Tibial artery (tissue), 4 donors: ENCODE measurements around the gene NOTUM.
A peak's percentile ranks its signal among the peaks of the same experiment; 100 is the strongest.

Experiments used
- DNase-seq, 2 donors: peaks; one replicate each; pipeline ENCODE4 v3.0.0-alpha.2; 2019
- H3K27ac ChIP-seq, 2 donors: fragments of 200-600 bp; sonication (generic) in 1 of 2; 1 replicate in 1 of 2; 2 replicates in 1 of 2; pipeline ENCODE4 v1.5.1; 2018 to 2019; ENCODE audit warnings: mild to moderate bottlenecking in 1 of 2
- H3K27me3 ChIP-seq, 2 donors: fragments of 200-600 bp; sonication (generic) in 1 of 2; one replicate each; pipeline versions ENCODE4 v1.5.1 to v1.6.0; 2016 to 2019
- H3K36me3 ChIP-seq, 3 donors: fragments of 200-600 bp; sonication (generic) in 2 of 3; one replicate each; pipeline ENCODE4 v1.5.1; 2016 to 2019; ENCODE audit warnings: mild to moderate bottlenecking in 2 of 3
- H3K4me1 ChIP-seq, 4 donors: fragments of 200-600 bp; sonication (generic) in 2 of 4; 1 replicate in 3 of 4; 2 replicates in 1 of 4; pipeline ENCODE4 v1.5.1; 2016 to 2019
- H3K4me3 ChIP-seq, 2 donors: fragments of 200-600 bp; sonication (generic) in 1 of 2; 1 replicate in 1 of 2; 2 replicates in 1 of 2; pipeline ENCODE4 v1.5.1; 2018 to 2019; ENCODE audit warnings: mild to moderate bottlenecking in 2 of 2
- H3K9me3 ChIP-seq, 3 donors: fragments of 200-600 bp; sonication (generic) in 1 of 3; one replicate each; pipeline ENCODE4 v1.5.1; 2016 to 2019
- CTCF ChIP-seq, 2 experiments: fragments of 200-600 bp in 1 of 2; fragments of 450-650 bp in 1 of 2; IDR thresholded peaks; one replicate each; pipeline ENCODE4 v1.5.1; 2017 to 2019; ENCODE audit warnings: antibody characterized with exemption in 2 of 2, mild to moderate bottlenecking in 1 of 2, moderate library complexity in 1 of 2
- intact Hi-C: fragments of 100-400 bp; cut with DNase I; formaldehyde crosslinking; loops from one replicate; pipeline ENCODE4 v1.15.0; 2023; ENCODE audit warnings: low total_unique reads

NOTUM gene

GRCh38 chr17:81912441-81913309 lies 48.3 kb downstream of the NOTUM start:
- DNase-seq, result no peak
- Histone ChIP-seq H3K9me3 (no peaks in the 10 kb centered on the region), H3K4me3 (no peak overlapping the region), H3K27ac (no peak overlapping the region), H3K27me3 (no peaks in the 10 kb centered on the region), H3K4me1 (peaks cover 0 to 40% (median 22%) of the 10 kb centered on the region in 4 donors), H3K36me3 (peaks cover 24 to 51% (median 51%) of the 10 kb centered on the region in 3 donors)
- no peak for TF ChIP-seq CTCF (IDR thresholded peaks at IDR 0.05)
- intact Hi-C loops, result no loop called here

DNA sequence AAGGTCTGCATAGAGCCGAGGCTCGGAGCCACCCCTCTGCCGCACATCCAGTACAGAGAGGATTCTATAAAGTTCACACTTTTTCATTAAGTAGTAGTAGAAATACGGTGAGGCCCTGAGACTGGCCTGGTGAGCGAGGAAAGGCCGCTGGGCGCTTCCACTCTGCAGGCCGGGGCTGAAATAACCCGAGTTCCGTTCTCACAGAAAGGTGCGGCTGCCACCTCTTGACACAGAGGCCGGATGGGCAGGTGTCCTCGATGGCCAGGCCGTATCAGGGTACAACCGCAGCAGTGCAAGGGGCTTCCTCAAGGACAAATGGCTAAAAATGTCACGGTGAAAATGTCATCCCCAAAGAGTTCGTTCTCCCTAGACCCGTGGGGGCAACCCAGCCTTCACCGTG lies 49.0 kb downstream of the NOTUM start:
- Histone ChIP-seq H3K36me3 (peaks cover 24 to 58% (median 56%) of the 10 kb centered on the region in 3 donors), H3K9me3 (no peaks in the 10 kb centered on the region), H3K27ac (peak overlapping the region; percentile 77 to 86), H3K4me1 (peaks cover 0 to 33% (median 18%) of the 10 kb centered on the region in 4 donors), H3K27me3 (no peaks in the 10 kb centered on the region), H3K4me3 (peak overlapping the region in 1 of 2 donors; percentile 68)
- DNase-seq, result no peak
- intact Hi-C loops, result no loop called here
- no peak for TF ChIP-seq CTCF (IDR thresholded peaks at IDR 0.05)

DNA sequence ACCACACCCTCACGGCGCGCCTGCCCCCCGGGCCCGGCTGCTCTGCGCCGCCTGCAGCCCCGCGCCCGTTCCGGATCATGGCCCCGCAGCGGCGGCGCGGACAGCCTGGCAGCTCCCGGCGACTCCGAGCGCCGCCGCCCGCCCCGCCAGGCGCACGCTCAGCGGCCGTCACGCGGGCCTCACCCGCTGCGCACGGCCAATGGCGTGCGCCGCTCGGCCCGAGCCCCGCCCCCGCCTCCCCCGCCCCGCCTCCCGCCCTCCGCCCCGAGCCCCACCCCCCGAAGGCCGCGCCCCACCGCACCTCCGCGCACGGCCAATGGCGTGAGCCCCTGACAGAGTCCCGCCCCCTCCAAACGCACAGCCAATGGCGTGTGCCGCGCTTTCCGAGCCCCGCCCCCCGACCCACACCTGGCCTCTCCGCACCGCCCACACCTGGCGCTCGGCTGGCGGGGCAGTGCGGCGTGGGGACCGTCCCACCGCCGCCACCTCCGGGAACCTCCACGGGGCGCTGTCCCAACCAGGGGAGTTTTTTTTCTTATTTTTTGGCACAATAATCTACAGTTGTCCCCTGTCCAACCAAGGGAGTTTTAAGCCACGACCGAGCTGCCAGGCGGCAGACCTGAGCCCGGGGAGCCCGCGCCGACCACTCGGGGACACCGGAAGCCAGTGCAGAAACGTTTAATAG lies 49.6 kb downstream of the NOTUM start, which contains the start of gene PCYT2:
TSS of gene PCYT2 (minus strand) at position 123 of the 685 bp plus-strand sequence. CDS start at position 79, 44 bp downstream.
- Histone ChIP-seq H3K36me3 (peaks cover 24 to 64% (median 56%) of the 10 kb centered on the region in 3 donors), H3K9me3 (no peaks in the 10 kb centered on the region), H3K27ac (peak within 1 kb of the TSS; percentile 77 to 86), H3K4me1 (peaks cover 0 to 28% (median 13%) of the 10 kb centered on the region in 4 donors), H3K4me3 (peak within 1 kb of the TSS; percentile 68 to 70), H3K27me3 (no peaks in the 10 kb centered on the region)
- intact Hi-C loops, result no loop called here
- no peak for TF ChIP-seq CTCF (IDR thresholded peaks at IDR 0.05)
- DNase-seq, result peak; percentile 86 to 94

DNA sequence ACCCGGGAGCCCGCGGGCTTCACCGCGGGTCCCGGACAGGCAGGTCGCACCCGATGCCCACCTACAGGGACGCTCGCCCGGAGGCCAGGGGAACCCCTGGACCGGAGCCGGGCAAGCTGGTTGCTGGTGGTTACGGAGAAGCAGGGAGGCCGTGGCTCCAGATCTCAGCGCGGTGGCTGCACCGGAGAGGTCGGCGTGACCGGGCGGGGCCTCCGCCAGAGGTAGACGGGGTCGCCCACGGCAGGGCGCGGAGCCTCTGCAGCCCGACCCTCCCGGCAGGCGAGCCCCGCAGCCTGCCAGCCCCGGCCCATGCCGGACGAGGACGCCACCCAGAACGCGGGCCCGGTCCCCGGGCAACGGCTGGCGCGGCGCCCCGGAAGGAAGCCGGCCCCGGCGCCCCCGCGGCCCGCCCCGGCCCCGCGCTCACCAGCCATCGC lies 50.1 kb downstream of the NOTUM start:
- peaks cover 24 to 67% (median 59%) of the 10 kb centered on the region in 3 donors for H3K36me3 ChIP-seq
- no peak for DNase-seq
- no peaks in the 10 kb centered on the region for H3K27me3 ChIP-seq
- no peak for TF ChIP-seq CTCF (IDR thresholded peaks at IDR 0.05)
- peak overlapping the region; percentile 66 to 70 for H3K27ac ChIP-seq
- H3K4me3 ChIP-seq, result peak overlapping the region; percentile 68 to 70
- peaks cover 0 to 22% (median 12%) of the 10 kb centered on the region in 4 donors for H3K4me1 ChIP-seq
- no peaks in the 10 kb centered on the region for H3K9me3 ChIP-seq
- intact Hi-C loops, result no loop called here

- Histone ChIP-seq H3K27me3 (no peaks in the 10 kb centered on the region), H3K4me3 (peak overlapping the region; percentile 68 to 70), H3K9me3 (no peaks in the 10 kb centered on the region), H3K4me1 (peaks cover 0 to 18% (median 12%) of the 10 kb centered on the region in 4 donors), H3K36me3 (peaks cover 20 to 67% (median 52%) of the 10 kb centered on the region in 3 donors), H3K27ac (peak overlapping the region; percentile 66 to 70)
- DNase-seq, result no peak
- intact Hi-C loops, result no loop called here
- no peak for TF ChIP-seq CTCF (IDR thresholded peaks at IDR 0.05)
These were observed 50.8 kb downstream of the NOTUM start for GRCh38 chr17:81909966-81910839.
